GM21825 (cell line): ENCODE measurements around the gene CHRM2.

Experiments used
- ATAC-seq: cut with Tn5 transposase; IDR thresholded peaks from one replicate; pipeline ENCODE4 v1.9.1; 2021; ENCODE audit warnings: mild to moderate bottlenecking, moderate library complexity; ENCODE audit not compliant: unreplicated experiment

CHRM2 gene

DNA sequence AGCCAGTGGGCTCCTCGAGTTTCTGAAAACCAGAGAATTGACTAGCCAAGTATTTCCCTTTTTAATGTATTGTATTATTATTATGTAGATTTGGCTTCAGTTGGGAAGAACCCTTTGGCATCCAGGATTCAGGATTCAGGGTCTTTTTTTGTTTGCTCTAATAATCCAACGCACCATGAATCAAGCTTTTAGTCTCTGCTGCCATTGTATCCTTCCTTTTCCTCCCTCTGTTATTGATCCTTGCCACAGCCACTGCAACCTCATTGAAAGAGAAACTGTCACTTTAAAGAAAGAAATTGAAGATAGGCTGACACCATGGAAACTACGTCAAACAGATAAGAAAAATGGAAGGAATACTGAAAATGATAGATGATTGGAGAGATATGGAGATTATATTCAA, 150.0 kb downstream of the CHRM2 start:
- no peak for ATAC-seq

DNA sequence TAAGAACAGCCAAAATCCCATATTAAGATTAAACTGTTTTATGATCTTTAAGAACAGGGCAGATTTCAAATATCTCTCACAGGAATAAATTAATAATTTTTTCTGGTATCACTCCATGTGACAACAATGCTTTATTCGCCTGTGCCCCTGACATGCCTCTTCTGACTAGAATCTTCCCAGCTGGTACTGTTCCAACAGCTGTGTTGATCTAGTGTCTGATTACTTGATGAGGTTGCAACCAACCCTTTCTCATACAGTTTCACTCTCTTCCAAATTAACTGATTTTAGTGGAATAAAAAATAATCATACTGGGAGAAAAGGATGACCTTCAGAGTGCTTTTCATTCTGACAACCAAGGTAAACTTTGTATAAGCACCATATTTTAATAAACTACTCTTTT, 151.9 kb downstream of the CHRM2 start:
- no peak for ATAC-seq

DNA sequence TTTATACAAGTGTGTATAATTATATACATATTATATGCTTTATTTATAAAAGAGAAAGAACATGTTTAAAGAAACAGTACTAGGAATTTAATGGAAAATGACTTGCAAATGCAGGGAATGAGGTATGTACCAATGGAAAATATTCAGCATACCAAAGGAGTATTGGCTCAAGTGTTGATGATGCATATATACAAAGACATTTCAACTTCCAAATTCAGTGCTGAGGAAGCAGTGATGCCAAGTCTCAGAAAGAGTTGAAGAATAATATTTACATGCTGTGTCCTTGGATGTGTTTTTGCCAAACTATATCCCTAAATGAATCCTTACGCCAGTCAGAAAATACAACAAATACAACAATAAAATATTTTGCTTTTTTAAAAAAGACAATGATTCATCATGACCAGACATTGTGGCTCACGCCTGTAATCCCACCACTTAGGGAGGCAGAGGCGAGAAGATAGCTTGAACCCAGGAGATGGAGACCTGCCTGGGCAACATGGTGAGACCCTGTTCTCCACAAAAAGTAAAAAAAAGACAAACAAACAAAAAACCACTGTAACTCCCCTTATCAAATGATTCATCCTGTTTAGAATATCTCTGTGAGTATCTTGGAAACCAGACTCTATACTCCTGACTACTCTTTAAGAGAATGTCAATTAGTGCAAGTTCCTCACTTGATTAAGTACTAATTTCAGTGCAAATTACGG, 157.2 kb downstream of the CHRM2 start:
- no peak for ATAC-seq

DNA sequence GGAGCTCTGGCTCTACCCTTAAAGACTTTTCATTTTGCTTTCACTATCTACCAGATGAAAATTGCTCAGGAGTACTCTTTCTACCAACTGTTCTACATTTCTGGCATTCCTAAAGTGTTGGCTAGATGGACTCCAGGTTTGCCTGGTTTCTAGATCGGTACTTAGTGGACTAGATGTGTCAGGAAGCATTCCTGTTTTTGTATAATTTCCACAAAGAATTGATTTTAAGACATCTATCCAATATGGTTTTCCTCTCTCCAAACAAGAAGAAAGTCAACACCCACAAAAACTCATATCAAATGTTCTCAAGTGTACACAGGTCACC, 157.7 kb downstream of the CHRM2 start:
- ATAC-seq: no peak

DNA sequence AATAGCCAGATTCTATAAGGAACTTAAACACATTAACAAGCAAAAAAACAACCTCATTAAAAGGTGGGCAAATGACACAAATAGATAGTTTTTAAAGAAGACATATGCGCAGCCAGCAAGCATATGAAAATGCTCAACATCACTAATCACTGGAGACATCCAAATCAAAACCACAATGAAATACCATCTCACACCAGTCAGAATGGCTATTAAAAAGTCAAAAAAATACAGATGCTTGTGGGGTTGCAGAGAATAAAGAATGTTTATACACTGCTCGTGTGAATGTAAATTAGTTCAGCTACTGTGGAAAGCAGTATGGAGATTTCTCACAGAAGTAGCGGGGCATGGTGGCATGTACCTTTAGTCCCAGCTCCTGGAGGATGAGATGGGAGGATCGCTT, 164.0 kb downstream of the CHRM2 start:
- ATAC-seq: no peak

DNA sequence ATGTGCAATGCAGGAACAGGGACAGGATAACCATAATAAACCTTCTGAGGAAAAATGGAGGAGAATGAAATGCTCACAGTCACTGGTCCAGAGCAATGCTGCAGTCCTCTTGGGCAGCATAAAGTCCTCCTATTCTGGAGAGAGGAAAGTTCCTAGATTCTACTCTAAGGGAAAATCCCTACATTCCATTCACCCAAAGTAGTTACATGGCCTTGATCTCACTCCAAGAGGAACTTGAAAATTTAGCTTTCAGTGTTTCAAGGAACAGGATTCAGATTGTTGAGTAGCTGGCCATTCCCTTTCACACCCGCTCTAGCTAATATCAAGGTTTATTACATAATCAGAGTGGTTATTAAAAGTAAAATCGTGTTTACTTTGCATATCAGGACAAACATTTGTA, 168.3 kb downstream of the CHRM2 start:
- ATAC-seq: no peak

DNA sequence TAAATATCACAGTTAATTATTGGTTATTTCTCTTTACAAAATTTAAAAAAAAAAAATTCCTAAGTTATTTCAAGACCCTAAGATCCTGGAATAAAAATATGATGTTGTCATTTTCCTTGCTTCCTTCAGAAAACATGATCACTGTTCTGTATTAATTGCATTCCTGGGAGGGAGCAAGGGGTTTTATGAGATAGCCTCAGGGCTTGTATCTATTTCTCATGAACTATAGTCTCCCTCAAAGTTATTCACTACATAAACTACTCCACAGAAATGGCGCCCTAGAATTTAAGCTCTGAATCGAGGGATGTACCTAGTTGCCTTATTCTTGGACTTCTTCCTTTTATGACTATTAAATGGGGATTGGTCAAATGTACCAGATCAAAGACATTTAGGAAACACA, 170.3 kb downstream of the CHRM2 start:
- ATAC-seq: no peak

DNA sequence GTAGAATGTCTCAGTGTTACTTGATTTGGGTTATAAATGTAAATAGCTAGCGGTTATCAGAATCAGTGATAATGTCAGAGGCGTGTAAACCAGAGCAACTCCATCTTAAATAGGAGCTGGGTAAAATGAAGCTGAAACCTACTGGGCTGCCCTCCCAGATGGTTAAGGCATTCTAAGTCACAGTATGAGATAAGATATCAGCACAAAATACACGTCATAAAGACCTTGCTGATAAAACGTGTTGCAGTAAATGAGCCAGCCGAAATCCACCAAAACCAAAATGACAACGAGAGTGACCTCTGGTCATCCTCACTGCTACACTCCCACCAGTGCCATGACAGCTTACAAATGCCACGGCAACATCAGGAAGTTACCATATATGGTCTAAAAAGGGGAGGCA, 172.3 kb downstream of the CHRM2 start:
- ATAC-seq: no peak

DNA sequence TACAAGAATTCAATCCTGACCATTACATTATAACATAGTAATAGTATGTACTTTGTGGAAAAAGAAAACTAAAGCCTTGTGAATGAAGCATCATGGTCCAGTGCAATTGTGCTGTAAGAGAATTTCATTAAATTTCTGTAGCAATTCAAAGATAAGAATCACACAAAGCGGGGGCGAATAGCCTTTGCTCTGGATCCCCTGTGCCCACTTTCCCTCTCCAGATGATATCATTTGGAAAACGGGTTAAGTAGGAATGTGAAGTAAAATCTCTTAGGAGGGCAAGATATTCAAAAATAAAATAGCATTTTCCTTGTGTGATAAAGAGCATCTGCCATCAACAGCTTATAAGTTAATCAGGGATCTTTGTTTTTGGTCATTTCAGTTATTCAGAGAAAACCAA, 177.1 kb downstream of the CHRM2 start:
- no peak for ATAC-seq

DNA sequence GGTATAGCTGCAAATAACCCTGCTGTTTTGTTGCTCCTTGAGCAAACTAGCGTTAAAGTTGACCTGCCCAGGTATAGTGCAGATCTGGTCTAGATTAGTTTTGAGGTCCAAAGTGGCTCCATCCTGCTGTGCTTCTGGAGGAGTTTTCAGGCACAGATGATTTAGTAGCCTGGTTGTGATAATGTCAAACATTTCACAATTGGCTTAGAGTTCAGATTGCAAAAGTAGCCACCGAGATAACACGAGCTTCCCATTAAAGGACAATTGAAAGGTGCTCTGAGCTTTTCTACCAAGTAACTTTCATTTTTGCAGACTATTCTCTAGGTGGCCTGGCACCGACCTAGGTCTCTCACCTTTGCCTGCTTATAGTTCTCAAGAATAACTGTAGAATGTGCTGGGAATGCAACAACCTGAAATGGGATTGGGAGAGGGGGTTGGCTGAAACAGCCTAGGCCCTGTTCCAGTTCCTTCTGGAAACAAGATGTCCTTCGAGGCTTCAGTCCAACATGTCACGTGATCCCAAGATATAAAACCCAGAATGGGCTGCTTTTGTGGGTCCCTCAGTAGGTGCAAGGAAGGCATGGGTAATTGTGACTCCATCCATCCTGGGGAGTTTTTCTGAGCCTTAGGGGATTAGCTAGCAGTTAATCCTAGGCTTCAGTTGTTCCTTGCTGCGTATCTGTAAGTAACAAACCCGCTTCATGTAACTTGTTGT, 201.0 kb downstream of the CHRM2 start:
- no peak for ATAC-seq
